Measurements from ENCODE around the gene OR10D3. TPM values are rescaled to one million over a fixed set of nuclear protein-coding genes. Genes with fewer than 3 reads are reported as not detected.

The OR10D3 gene, protein sequence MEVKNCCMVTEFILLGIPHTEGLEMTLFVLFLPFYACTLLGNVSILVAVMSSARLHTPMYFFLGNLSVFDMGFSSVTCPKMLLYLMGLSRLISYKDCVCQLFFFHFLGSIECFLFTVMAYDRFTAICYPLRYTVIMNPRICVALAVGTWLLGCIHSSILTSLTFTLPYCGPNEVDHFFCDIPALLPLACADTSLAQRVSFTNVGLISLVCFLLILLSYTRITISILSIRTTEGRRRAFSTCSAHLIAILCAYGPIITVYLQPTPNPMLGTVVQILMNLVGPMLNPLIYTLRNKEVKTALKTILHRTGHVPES
- total RNA-seq (2016; rRNA removed; fragmentation: Illumina TruSeq; extraction: Trizol) = not detected in 2 replicates
- total RNA-seq (2016; cell fraction: cytosol; rRNA removed; fragmentation: Illumina TruSeq; extraction: Trizol; ENCODE audit: low read depth) = not detected in 2 replicates
- not detected in 2 replicates for total RNA-seq (2016; cell fraction: insoluble cytoplasmic fraction; rRNA removed; fragmentation: Illumina TruSeq; extraction: Trizol)
- not detected in 2 replicates for total RNA-seq (2016; cell fraction: membrane; rRNA removed; fragmentation: Illumina TruSeq; extraction: Trizol)
- not detected in 2 replicates for total RNA-seq (2016; cell fraction: nucleus; rRNA removed; fragmentation: Illumina TruSeq; extraction: Trizol)
- not detected in 2 replicates for polyA plus RNA-seq (2011; rRNA removed)
- polyA plus RNA-seq (2011; cell fraction: cytosol; rRNA removed) = not detected in 2 replicates
- polyA plus RNA-seq (2011; cell fraction: nucleus; rRNA removed) = not detected in 2 replicates
- not detected in 2 replicates for polyA plus RNA-seq (2012)
- not detected in 2 replicates for polyA plus RNA-seq (2016; cell fraction: cytosol; fragmentation: Illumina TruSeq; extraction: Trizol; ENCODE audit: low read depth)
- not detected in 2 replicates for polyA plus RNA-seq (2016; cell fraction: insoluble cytoplasmic fraction; fragmentation: Illumina TruSeq; extraction: Trizol; ENCODE audit: low read depth)
- polyA plus RNA-seq (2016; cell fraction: membrane; fragmentation: Illumina TruSeq; extraction: Trizol; ENCODE audit: low read depth) = not detected in 2 replicates
- not detected in 2 replicates for polyA plus RNA-seq (2016; cell fraction: nucleus; fragmentation: Illumina TruSeq; extraction: Trizol; ENCODE audit: insufficient read depth, low read depth)
- polyA minus RNA-seq (2011; rRNA and poly(A)+ RNA removed; ENCODE audit: low replicate concordance) = not detected in 2 replicates
- not detected in 2 replicates for polyA minus RNA-seq (2011; cell fraction: cytosol; rRNA and poly(A)+ RNA removed)
- 0.26 TPM in 1 of 2 replicates, not detected in the other for polyA minus RNA-seq (2011; cell fraction: nucleus; rRNA and poly(A)+ RNA removed)
- Bru-seq, nascent RNA = not detected
- not detected for BruChase-seq, experiment 1, labeled RNA remaining after a 6-hour chase
- BruChase-seq, experiment 2, labeled RNA remaining after a 2-hour chase = not detected
- long read RNA-seq, experiment 1 = 0 reads
- long read RNA-seq, experiment 2 = 0 reads

DNA sequence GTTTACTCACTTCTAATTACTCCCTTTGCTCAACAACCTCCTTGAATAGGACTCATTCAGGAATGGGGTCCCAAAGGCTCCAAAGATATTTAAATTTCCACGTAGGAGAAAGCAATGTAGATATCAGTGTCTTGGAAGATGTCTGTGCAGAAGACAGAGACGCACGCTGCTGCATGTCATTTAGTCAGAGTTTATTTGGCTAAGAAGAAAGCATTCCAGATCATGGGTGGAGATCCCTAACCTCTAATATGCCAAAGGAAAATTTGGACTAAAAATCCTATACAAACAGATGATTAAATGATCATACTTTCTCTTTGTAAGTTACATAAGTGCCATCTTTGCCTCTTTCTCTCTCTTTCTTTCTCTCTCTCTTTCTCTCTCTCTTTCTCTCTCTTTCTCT lies at the start of gene OR10D3:
OR10D3 (plus strand) TSS at position 278 of the 400 bp plus-strand sequence. CDS start 1,925 bp downstream, outside the sequence.
- Histone ChIP-seq H3K79me2 (ENCODE audit: insufficient read depth, low read length) (no peaks in the 10 kb centered on the region), H3K4me2 (ENCODE audit: low read depth, low read length) (no peak within 1 kb of the TSS), H3K9me3 (ENCODE audit: low read length) (no peaks in the 10 kb centered on the region), H3K9ac (ENCODE audit: insufficient read depth, low read depth, low read length) (no peak within 1 kb of the TSS), H3K4me1 (ENCODE audit: insufficient read depth, low read length) (no peaks in the 10 kb centered on the region), H3K4me3 (replicated peaks in 1 of 3; ENCODE audit: insufficient read depth in 1 of 3, low read depth in 2 of 3, low read length in 3 of 3) (no peak within 1 kb of the TSS), H3K36me3 (replicated peaks in 1 of 2; ENCODE audit: control insufficient read depth in 1 of 2, insufficient read depth in 2 of 2, low read length in 2 of 2) (no peaks in the 10 kb centered on the region), H3K27me3 (ENCODE audit: control insufficient read depth in 1 of 2, insufficient read depth in 2 of 2, low read length in 2 of 2) (no peaks in the 10 kb centered on the region), H2AFZ (ENCODE audit: low read length) (no peak within 1 kb of the TSS), H3K27ac (ENCODE audit: extremely low read length, insufficient read depth, low read length) (no peak within 1 kb of the TSS), H4K20me1 (ENCODE audit: insufficient read depth, low read length) (no peaks in the 10 kb centered on the region)
- DNase-seq (ENCODE audit: low spot score) (no peak), ATAC-seq (no peak), FAIRE-seq (no peak)
- TF ChIP-seq ZNF317 (CRISPR knock-in tag; IDR thresholded peaks at IDR 0.05) = no peak
- no peak for TF ChIP-seq ZNF589 (CRISPR knock-in tag; conservative IDR thresholded peaks at IDR 0.05)
- TF ChIP-seq ATAD3A (CRISPR knock-in tag; IDR thresholded peaks at IDR 0.05) = no peak
- TF ChIP-seq ZNF484 (CRISPR knock-in tag; IDR thresholded peaks at IDR 0.05; ENCODE audit: borderline replicate concordance, low read depth) = no peak
- TF ChIP-seq NFKBIZ (CRISPR knock-in tag; IDR thresholded peaks at IDR 0.05) = no peak
- 0% methylated on average over 3 of the region's 3 CpGs for WGBS (ENCODE audit: low lambda C conversion rate)
- in situ Hi-C loops (cut with HindIII; ENCODE audit: extremely low pct_ligation_motif_present, low pct_unique_long_range_greater_than_20kb) (no loop called here), intact Hi-C loops (cut with micrococcal nuclease; ENCODE audit: unreplicated experiment) (no loop called here)
- no TSS peak for BruUV-seq (replicated peaks)
- CTCF ChIA-PET (ENCODE audit: low intra/inter-chr PET ratio, low total read pairs) = no interaction called here
- POLR2A ChIA-PET = no interaction called here

Data from HepG2 (cell line).